Measurements from ENCODE around the gene SGPL1. TPM values are rescaled to one million over a fixed set of nuclear protein-coding genes. Genes with fewer than 3 reads are reported as not detected.

The SGPL1 gene
- total and polyA plus RNA-seq, 2 of the 8 experiments (the other 6 are each of a cell fraction or from before 2014, with no cell fraction given): 20.5 to 51.6 TPM

GRCh38 chr10:70885931-70886903 lies 70.5 kb downstream of the SGPL1 start:
- H3K4me3 ChIP-seq (ENCODE audit: extremely low read depth in 1 of 4, insufficient read depth in 2 of 4, low read depth in 3 of 4, low read length in 4 of 4): no peak overlapping the region
- H3K14ac ChIP-seq (ENCODE audit: insufficient read length): no peak overlapping the region
- no peak overlapping the region for H2BK120ac ChIP-seq (replicated peaks; ENCODE audit: low read depth, low read length)
- H3K18ac ChIP-seq (ENCODE audit: extremely low read depth, low read length): no peak overlapping the region
- peaks cover 3% of the 10 kb centered on the region for H3K23me2 ChIP-seq (ENCODE audit: low read depth, low read length)
- no peak for DNase-seq (ENCODE audit: low read depth in 1 of 2, low spot score in 2 of 2)
- no peak overlapping the region for H2BK20ac ChIP-seq (ENCODE audit: low read length)
- no peaks in the 10 kb centered on the region for H3K79me2 ChIP-seq (ENCODE audit: control insufficient read depth in 1 of 2, insufficient read depth in 2 of 2, low read length in 2 of 2)
- 92% methylated on average over 18 of the region's 18 CpGs; no CpG with 5 or more reads in 1 of the 2 experiments for whole genome bisulfite sequencing, 2 experiments (ENCODE audit: extremely low coverage in 1 of 2, insufficient coverage in 1 of 2, insufficient read length in 1 of 2, insufficient replicate concordance in 2 of 2, low coverage in 1 of 2, low lambda C conversion rate in 2 of 2, missing lambda C conversion rate in 1 of 2)
- no peak overlapping the region for H3K56ac ChIP-seq (replicated peaks; ENCODE audit: insufficient read length, low read depth, low read length)
- peak overlapping the region in 1 of 2 experiments; percentile 81; a peak in 1 of 4 replicates for H3K4me2 ChIP-seq (ENCODE audit: insufficient read depth in 1 of 2, low read depth in 2 of 2, low read length in 2 of 2)
- H2BK12ac ChIP-seq (ENCODE audit: low read depth, low read length): no peak overlapping the region
- no peak overlapping the region for H3K4ac ChIP-seq (replicated peaks; ENCODE audit: insufficient read length, low read depth, low read length)
- CTCF ChIA-PET (ENCODE audit: partially characterized antibody): interaction anchor here (0.6 to 2.0 kb wide), 9 partner anchors 8 to 357 kb away, joined by 3 to 10 read pairs (median 3); no protein-coding TSS in a partner anchor
- H3K27me3 ChIP-seq (replicated peaks in 1 of 4; ENCODE audit: control insufficient read depth in 3 of 4, extremely low read depth in 1 of 4, insufficient read depth in 3 of 4, low read length in 3 of 4): no peaks in the 10 kb centered on the region; a peak in 1 of 7 replicates
- H2AFZ ChIP-seq (ENCODE audit: low read length): no peak overlapping the region
- H3K4me1 ChIP-seq (replicated peaks in 1 of 4; ENCODE audit: control insufficient read depth in 3 of 4, insufficient read depth in 4 of 4, low read length in 3 of 4): peaks cover 6 to 15% (median 11%) of the 10 kb centered on the region in 4 experiments; a peak in 6 of 7 replicates
- no peak overlapping the region for H4K8ac ChIP-seq (ENCODE audit: extremely low read depth, insufficient read depth, low read length)
- no peaks in the 10 kb centered on the region for H4K20me1 ChIP-seq (replicated peaks in 1 of 2; ENCODE audit: control insufficient read depth in 1 of 2, insufficient read depth in 2 of 2, low read length in 2 of 2)
- H3K27ac ChIP-seq (ENCODE audit: low read depth, low read length): no peak overlapping the region
- no peak overlapping the region for H3K23ac ChIP-seq (ENCODE audit: insufficient read length)
- no peak overlapping the region for H4K5ac ChIP-seq (ENCODE audit: insufficient read length, low read depth, low read length)
- H2AK5ac ChIP-seq (ENCODE audit: low read depth, low read length): no peak overlapping the region
- no peak overlapping the region for H3K9ac ChIP-seq (replicated peaks in 1 of 4; ENCODE audit: extremely low read depth in 1 of 4, low read depth in 3 of 4, low read length in 3 of 4)
- H3K9me3 ChIP-seq (ENCODE audit: insufficient read depth in 2 of 2, low read depth in 1 of 2, low read length in 1 of 2): no peaks in the 10 kb centered on the region
- no peak overlapping the region for H2BK5ac ChIP-seq (ENCODE audit: low read depth, low read length)
- POLR2A ChIA-PET (ENCODE audit: partially characterized antibody): interaction anchor here (1.8 to 3.2 kb wide), 2 partner anchors 8 to 329 kb away, joined by 5 to 12 read pairs; no protein-coding TSS in a partner anchor
- FAIRE-seq: no peak
- no peak overlapping the region for H2BK15ac ChIP-seq (ENCODE audit: low read length)
- H4K91ac ChIP-seq (replicated peaks; ENCODE audit: insufficient read length, low read length): no peak overlapping the region
- no peaks in the 10 kb centered on the region for H3K79me1 ChIP-seq (ENCODE audit: low read depth, low read length)
- H3K36me3 ChIP-seq (ENCODE audit: control insufficient read depth in 2 of 4, insufficient read depth in 4 of 4, low read length in 3 of 4): peaks cover 0 to 21% (median 5%) of the 10 kb centered on the region in 4 experiments; a peak in 3 of 8 replicates
- TF ChIP-seq BCL11A (IDR thresholded peaks at IDR 0.05; ENCODE audit: low read depth in 2 of 2, low read length in 2 of 2) (no peak), TCF12 (IDR thresholded peaks at IDR 0.05; ENCODE audit: low read depth, low read length) (no peak), TAF7 (optimal IDR thresholded peaks at IDR 0.05; ENCODE audit: borderline replicate concordance, low read depth, low read length) (no peak), KDM4A (IDR thresholded peaks at IDR 0.05; ENCODE audit: low read depth, low read length, severe bottlenecking) (no peak), TEAD4 (IDR thresholded peaks at IDR 0.05; ENCODE audit: low read depth, low read length) (no peak), POU5F1 (IDR thresholded peaks at IDR 0.05; ENCODE audit: low read depth, low read length) (no peak), POLR2A (IDR thresholded peaks at IDR 0.05; ENCODE audit: control extremely low read depth in 1 of 2, low read depth in 2 of 2, low read length in 2 of 2) (no peak), YY1 (IDR thresholded peaks at IDR 0.05; ENCODE audit: low read depth, low read length) (no peak), SIN3A (conservative IDR thresholded peaks at IDR 0.05 in 1 of 2, IDR thresholded peaks at IDR 0.05 in 1 of 2; ENCODE audit: low read depth in 1 of 2, low read length in 2 of 2) (no peak), BACH1 (IDR thresholded peaks at IDR 0.05; ENCODE audit: low read length) (no peak), CHD1 (IDR thresholded peaks at IDR 0.05; ENCODE audit: low read depth, low read length) (no peak), SUZ12 (IDR thresholded peaks at IDR 0.05; ENCODE audit: low read length) (no peak), CHD2 (IDR thresholded peaks at IDR 0.05; ENCODE audit: low read length) (no peak)
